ENCODE results near the gene DNAJB4.
"Not testable (repeated sequence)": the region's sequence is repeated elsewhere in the genome, so short reads cannot be mapped to it uniquely, and the experiment has no call there.

Gene DNAJB4

DNA sequence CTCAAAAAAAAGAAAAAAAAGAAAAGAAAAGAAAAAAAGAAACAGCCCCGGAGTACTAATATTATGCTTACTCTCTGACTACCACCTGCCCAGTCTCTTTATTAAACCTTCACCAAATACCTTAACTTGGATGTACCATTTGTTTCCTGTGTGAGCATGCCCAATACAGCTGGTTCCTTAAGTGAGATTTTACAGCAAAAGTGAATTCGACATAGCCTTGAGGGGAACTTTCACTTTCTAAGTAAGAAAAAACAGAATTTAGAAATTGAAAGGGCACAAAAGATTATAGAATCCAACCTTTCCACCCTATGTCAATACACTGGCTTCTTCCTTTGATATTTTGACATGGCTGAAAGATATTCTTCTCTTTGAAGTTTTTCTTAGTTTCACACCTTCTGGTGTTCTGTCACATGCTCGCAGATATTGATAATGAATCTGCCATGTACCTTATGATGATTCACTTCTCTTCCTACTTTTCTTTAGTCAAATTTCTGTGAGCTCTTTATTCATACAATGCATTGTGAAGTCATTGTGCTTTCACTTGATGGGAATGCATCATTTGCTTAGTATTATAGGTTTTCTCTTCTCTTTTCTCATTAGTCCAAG lies 35.8 kb downstream of the DNAJB4 start:
- no peak for DNase-seq

DNA sequence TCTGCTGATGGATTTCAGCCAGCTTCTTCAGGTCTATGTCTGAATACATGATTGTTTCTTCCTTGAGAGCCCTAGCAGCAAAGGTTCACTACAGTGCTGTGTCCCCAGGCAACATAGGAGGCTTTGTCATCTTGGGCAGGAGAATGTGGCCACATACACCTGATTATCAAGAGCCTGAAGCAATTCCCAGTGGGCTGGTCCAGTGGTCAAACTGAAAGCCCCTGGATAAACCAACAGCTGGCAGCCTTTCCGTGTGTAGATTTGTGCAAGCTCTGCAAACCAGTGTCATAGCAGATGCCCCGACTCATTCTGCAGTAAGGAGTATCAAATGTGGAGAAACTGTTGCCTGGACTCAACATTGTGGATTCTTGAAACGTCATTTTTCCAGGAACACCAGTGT lies 38.7 kb downstream of the DNAJB4 start:
- DNase-seq, result no peak

DNA sequence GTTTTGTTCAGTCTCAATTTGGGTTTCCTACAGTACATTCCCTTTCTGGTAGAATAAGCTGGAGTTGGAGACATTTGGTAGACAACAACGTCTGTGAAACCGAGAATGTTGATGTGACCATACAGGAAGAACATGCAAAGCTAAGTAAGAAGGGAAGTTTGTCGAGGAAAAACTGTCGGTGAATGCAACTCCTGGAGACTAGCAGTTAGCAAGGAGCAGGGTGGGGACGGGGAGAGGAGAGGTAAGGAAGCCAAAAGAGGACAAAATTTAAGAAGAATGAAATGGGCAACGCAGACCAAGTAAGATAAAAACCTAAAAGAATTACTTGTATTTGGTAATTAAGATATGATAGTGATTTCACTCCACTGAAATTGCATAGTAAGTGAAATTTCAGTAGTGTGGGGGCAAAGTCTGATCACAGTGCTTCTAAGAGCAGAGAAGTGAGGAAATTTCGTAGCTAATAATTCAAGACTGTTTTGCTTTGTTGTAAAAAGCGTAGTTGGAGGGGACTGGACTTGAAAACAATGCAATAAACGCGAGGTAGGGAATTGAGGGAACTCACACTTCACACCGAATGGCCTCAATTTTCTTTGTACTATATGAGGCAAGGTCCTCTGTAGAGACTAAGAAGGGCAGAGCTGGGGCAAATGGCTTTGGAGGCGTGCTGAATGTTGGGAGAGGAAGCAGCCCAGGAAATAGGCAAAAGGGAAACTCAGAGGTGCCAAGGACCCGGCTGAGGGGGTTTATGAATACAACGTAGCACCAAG lies 40.2 kb downstream of the DNAJB4 start:
- DNase-seq, result no peak

DNA sequence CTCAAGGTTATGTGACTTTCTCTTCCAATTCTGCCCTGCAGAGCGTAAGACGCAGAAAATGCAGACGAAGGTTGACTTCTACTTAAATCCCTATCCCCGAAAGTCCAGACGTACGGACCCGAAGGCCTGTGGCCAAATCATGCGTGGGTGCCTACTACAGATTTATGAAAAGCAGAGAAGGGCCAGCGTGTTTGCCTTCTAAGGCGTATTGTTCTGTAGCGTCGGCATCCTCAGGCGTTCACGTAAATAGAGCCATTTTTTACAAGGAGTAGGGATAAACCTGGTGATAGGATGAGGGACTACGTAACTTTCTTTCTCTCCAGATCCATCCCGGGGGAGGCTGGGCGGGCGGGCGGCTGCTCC lies 40.8 kb downstream of the DNAJB4 start:
- no peak for DNase-seq

DNA sequence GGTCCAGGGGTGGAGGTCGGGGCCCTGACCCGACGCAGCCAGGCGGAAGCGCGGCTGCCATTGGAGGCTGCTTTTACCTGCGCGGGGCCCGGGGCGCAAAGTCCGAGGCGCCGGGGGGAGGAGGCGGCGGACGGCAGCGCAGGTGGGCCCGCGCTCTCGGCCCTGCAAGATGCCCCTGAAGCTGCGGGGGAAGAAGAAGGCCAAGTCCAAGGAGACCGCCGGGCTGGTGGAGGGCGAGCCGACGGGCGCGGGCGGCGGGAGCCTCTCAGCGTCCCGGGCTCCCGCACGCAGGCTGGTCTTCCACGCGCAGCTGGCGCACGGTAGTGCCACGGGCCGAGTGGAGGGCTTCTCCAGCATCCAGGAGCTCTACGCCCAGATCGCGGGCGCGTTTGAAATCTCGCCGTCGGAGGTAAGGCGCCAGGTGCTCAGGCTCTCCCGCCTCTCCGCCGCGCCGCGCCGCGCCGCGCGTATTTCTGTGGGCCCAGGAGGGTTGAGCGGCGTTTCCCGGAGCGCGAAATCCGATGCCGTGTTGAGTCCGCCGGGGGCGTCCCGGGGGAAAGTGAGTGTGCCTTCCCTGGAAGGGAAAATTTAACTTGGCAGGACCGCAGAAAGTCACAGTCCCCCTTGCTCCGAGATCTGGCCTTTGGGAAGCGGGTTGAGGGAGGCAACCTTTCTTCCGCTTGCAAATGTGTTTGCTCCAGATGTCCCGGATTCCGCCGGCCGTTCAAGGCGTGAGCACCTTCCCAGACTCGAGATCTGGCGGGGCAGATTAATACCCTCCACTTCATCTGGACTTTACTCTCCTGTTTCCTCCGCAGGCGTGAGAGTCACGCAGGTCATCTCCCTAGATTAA lies 41.4 kb downstream of the DNAJB4 start, which contains the start of gene GIPC2:
GIPC2 (plus strand) TSS at position 41 of the 853 bp plus-strand sequence; CDS start at position 170, 129 bp downstream.
- peak; percentile 11 for DNase-seq

DNA sequence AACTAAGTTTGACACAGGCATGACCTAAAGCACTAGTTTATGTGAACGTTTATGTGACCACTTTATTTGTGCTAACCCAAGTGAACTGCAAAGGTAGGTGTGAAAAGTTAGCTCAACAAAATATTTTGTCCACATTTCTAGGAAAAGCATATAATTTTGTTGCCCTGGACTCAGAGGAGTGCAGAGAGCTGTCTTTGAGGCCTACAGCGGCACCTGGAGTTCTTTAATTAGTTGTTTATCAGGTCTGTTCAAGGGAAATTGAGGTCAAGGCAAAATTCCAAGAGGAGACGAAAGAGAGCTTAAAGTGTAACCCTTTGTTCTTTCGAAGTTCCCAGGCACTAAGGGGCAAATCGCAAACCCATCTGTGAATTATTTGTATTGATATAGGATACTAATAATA lies 42.4 kb downstream of the DNAJB4 start:
- DNase-seq, result no peak

DNA sequence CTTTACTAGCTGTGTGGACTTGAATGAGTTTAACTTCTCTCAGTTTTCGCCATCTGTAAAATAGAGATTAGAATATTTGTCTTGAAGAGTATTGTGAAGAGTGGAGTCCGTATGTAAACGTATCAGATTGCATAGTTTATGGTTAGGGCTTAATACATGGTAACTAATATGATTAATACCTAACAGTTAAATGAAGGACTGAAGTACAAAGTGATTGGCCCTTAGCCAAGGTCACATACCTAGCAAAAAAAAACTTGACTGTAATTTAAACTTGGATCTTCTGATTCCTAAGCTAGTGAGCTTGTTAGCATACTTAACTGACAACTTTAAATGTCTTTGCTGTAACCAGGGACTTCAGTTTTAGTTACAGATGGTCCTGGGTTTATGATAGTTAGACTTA lies 42.9 kb downstream of the DNAJB4 start:
- DNase-seq, result no peak

DNA sequence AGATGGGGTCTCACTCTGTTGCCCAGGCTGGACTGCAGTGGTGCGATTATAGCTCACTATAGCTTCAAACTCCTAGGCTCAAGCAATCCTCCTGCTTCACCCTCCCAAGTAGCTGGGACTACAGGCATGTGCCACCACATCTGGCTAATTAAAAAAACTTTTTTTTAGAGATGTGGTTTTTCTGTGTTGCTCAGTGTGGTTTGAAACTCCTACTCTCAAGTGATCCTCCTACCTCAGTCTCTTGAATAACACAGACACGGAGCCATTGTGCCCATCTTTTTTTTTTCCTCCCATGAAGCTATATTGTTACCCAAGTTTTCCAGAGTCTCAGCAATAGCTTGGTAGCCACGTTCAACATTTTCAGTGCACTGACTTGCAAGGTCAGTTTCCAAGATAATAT lies 43.7 kb downstream of the DNAJB4 start:
- no peak for DNase-seq

DNA sequence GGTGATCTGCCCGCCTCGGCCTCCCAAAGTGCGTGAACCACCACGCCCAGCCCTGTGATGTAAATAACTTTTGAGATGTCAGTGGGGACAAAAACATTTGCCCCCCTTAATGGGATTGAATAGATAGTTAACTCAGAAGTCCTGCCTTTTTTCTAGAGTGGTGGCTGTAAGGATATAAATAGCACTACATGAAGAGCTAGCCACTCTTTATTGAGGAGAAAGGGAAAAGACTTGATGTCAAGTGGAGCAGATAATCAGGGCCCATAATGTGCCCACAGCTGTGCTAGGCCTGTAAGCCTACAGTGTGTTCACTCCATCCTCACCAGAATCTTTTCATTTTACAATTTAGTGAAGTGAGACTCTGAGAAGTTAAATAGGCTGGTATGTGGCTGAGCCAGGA lies 44.7 kb downstream of the DNAJB4 start:
- DNase-seq, result no peak

DNA sequence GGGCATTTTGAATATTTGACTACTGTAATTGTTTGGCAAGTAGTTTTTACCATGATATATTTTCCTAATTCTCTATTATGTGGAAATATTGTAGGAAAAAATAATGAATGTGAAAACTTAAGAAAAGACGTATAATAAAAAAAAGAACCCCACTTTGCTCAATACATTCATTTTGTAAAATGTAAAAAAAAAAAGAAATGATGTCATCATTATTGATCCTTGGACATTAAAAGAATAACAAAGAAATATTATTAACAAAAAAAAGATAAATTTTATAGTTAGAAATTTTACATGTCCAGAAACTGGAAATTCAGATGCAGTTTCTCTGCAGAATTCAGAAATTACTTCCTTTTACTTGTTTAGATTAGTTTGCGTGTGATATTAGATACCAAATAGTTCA lies 46.3 kb downstream of the DNAJB4 start:
- DNase-seq, result no peak

DNA sequence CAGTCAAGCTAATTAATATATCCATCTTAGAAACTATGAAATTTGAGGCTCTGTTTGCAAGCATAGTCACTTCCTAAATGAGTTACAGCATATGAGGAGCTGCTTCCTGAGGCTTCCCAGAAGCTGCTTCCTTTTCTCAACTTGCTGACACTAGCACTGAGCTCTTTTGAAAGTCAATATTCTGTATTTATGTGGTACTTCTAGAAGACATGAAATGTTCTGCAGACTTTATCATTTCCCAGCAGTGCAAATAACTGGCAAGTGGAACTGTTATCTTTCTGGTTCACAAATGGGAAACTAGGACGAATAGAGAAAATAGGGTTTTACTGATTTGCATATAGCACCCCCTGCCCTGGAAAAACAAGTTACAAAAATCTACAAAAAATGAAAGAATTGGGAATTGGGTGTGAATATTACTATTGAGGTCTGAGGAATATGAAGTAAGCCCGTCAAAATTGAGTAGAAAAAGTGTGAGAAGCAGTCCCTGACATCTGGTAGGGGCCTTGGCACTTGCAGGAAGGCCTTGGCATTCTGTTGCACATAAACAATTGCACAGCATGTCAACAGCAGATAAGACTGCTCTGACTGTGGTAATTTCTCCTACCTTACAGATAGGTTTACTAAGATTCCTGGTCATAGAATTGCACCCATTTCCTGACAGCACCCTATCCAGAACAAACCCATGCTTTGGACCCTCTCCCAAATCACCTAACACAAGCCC lies 48.1 kb downstream of the DNAJB4 start:
- DNase-seq, result no peak

DNA sequence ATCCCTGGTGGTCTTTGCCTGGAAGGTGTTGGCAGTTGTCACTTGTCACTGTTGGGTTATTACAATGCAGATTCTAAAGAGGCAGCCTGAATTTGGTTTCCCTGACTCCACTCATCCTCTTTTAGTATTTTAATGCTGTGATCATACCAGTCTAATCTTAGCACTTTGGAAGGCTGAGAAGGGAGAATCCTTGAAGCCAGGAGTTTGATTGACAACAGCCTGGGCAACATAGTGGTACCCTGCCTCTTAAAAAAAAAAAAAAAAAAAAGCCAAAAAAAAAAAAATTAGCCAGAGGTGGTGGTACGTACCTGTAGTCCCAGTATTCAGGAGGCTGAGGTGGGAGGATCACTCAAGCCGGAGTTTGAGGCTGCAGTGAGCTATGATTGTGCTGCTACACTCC lies 48.8 kb downstream of the DNAJB4 start:
- no peak for DNase-seq

DNA sequence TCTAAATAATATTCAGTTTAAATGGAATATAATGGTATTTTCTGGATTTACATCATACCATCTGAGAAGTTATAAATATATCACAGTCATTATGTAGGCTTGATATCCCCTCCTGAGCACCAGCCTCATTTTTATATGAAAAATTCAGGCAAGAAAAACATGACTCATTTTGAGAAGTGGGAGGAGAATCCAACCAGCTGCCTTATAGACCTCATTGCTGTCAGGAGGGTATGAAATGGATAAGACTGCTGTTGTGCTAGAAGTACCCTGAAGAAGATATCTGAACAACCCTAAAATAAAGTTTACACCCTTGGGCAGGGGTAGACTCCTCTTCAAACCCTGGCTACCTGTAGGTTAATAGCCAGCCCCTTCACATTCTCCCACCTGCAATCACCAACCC lies 49.8 kb downstream of the DNAJB4 start:
- DNase-seq, result no peak

DNA sequence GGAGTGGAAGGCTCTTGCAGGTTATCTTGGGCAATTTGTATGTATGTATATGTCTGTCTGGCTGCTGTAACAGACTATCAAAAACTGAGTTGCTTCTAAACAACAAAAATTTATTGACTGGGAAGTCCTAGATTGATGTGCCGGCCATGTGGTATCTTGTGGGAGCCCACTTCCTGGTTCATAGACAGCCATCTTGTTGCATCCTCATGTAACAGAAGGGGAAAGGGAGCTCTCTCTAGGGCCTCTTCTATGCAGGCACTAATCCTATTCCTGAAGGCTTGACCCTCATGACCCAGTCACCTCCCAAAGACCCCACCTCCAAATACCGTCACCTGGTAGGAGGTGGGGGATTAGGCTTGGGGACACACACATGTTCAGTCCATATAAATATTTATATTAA lies 50.2 kb downstream of the DNAJB4 start:
- DNase-seq, result no peak

DNA sequence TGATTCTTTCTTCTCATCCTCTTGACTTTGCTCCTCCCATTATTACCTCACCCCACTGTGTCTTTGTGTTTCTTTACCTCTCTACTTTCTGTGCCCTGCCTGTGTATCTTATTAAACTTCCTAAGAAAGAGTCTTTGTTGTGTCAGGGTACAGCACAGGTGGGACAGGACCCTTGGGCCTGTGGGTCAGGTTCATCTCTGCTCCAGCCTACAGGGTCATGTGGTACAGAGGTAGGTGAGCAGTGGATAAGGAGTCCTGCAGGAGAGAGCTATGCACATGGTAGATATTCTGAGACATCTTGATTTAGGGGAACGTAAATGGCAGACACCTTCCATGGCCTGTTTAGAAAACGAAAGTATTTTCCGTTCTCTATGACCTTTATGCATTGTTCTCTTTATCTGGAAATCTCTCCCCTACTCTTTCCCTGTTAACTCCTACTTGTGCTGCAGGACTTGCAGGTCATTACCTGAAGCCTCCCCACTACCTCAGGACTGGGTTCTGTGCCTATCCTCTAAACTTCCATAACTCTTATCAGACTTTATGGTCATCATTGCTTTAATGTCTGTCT lies 50.9 kb downstream of the DNAJB4 start:
- no peak for DNase-seq

DNA sequence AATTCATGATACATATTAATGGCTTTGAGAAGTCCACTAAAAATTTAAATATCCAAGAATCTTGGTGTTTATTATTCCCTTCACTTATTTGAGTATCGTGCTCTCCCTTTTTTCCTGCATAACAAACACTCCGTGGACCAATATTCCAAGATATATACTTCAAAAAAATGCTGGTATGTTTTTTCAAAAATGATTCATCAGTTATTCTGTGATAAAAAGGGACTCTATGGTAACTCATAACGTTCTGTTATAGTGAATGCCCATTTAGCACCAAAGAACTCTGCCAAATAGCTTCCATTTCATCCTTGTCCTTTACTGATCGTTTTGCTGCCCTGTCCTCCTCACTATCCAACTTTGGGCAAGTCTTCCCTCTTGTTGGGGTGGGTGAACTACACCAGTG lies 53.9 kb downstream of the DNAJB4 start:
- DNase-seq, result no peak

DNA sequence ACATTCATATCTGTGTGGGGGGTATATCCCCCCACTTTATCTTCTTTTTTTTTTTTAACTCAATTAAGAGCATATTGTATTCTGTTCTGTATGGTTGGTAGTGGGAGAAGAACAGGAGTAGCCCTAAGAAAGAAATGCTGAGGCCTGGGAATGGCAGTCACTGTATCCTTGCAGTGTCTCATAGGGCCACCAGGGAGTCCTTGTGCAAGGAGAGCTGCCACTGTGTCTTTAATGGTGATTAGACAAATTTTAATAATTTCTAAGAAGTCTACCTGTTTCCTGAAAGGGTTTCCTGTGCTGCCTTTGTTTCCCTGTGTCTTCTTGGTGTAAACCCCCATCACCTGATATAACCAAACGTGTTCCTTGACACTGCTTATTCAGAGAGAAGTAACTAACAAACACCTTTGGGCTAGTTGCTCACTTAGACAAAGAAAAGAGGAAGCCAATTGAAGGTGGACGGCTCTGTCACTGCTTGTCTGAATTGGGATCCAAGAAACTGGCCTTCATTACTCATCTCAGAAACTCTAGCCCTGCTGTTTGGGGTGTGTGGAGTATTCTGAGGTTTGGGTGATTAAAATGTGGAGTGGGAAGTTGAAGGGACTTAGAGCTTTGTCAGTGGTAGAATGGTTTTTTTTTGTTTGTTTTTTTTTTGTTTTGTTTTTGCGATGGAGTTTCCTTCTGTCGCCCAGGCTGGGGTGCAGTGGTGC lies 56.3 kb downstream of the DNAJB4 start:
- no peak for DNase-seq

DNA sequence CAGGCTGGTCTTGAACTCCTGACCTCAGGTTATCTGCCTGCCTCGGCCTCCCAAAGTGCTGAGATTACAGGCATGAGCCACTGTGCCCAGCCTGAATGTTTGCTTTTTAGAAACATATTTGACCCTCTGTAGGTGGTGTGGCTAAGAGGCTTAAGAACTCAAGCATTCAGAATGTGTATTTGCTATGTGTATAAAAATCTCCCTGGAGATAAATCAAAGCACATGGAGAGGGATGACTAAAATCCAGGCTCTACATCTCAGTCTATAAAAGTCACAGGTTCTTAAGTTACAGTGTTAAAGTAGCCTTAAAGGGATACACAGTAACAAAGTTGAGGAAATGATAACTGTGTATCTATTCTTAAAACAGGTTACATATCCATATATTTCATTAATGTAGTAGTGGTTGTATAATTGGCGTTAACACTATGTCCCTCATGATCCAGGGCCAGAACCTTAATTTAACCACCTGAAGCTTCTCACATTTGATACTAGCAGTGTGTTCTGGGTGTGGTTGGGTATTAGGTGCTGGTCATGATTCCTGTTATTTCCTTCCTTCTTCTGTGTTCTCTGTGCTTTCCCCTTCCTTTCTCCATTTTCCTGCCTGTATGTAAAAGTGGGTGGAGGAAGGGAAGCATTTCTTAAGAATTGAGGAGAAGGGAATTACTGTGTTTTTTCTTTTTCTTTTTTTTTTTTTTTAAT lies 57.2 kb downstream of the DNAJB4 start:
- DNase-seq, result no peak

DNA sequence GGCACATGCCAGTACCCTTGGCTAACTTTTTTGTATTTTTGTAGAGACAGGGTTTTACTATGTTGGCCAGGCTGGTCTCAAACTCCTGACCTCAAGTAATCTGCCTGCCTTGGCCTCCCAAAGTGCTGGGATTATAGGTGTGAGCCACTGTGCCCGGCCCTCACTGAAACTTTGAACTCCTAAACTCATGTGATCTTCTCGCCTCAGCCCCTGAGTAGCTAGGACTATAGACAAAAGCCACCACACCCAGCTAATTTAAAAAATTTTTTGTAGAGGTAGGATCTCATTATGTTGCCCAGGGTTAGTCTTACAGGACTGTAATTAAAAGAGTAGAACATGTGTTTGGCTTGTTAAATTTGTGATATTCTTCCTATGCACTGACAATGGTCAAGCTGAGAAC lies 60.1 kb downstream of the DNAJB4 start:
- not testable (repeated sequence) for DNase-seq

Measured in activated CD4-positive, alpha-beta T cell treated with anti-CD3 and anti-CD28 coated beads, Interleukin-2, amount 50 U/mL, for 1 hour (primary cell).